Endodermal cell (in vitro differentiated cells): ENCODE measurements around the gene PTPN1. TPM values are rescaled to one million over a fixed set of nuclear protein-coding genes. Genes with fewer than 3 reads are reported as not detected.
A peak's percentile ranks its signal among the peaks of the same experiment; 100 is the strongest.

Experiments
- DNase-seq: peaks from one replicate; pipeline ENCODE4 v3.0.0-alpha.2; 2017
- H3K27ac ChIP-seq: 2 replicates; pipeline ENCODE4 v1.5.1; 2013; ENCODE audit warnings: mild to moderate bottlenecking, low read depth, low read length, moderate library complexity
- H3K27me3 ChIP-seq: 2 replicates; pipeline ENCODE4 v1.6.1; 2013; ENCODE audit warnings: mild to moderate bottlenecking, low read length, moderate library complexity; ENCODE audit not compliant: insufficient read depth, control insufficient read depth, poor library complexity, severe bottlenecking
- H3K36me3 ChIP-seq: 2 replicates; pipeline ENCODE4 v1.7.0; 2013; ENCODE audit warnings: mild to moderate bottlenecking, low read length, moderate library complexity; ENCODE audit not compliant: control insufficient read depth, insufficient read depth
- H3K4me1 ChIP-seq: one replicate; pipeline ENCODE4 v1.7.0; 2013; ENCODE audit warnings: low read length; ENCODE audit not compliant: control insufficient read depth, insufficient read depth
- H3K4me3 ChIP-seq: 2 replicates; pipeline ENCODE4 v1.5.1; 2013; ENCODE audit warnings: mild to moderate bottlenecking, low read length, moderate library complexity
- H3K9ac ChIP-seq: 2 replicates; pipeline ENCODE4 v1.6.1; 2013; ENCODE audit warnings: mild to moderate bottlenecking, low read length, moderate library complexity; ENCODE audit not compliant: poor library complexity, severe bottlenecking; ENCODE audit errors: extremely low read depth
- H3K9me3 ChIP-seq: 2 replicates; pipeline ENCODE4 v1.6.1; 2013; ENCODE audit warnings: mild to moderate bottlenecking, low read length, moderate library complexity; ENCODE audit not compliant: control insufficient read depth
- H3K27ac Mint-ChIP-seq: 2 replicates; pipeline ENCODE4 v1.8.0; 2020; ENCODE audit warnings: mixed read lengths
- H3K27me3 Mint-ChIP-seq: 2 replicates; pipeline ENCODE4 v1.8.0; 2021; ENCODE audit warnings: mild to moderate bottlenecking, mixed read lengths; ENCODE audit not compliant: insufficient read depth
- H3K36me3 Mint-ChIP-seq: 2 replicates; pipeline ENCODE4 v1.8.0; 2020; ENCODE audit warnings: low read depth, mixed read lengths
- H3K4me1 Mint-ChIP-seq: 2 replicates; pipeline ENCODE4 v1.8.0; 2020; ENCODE audit warnings: mixed read lengths
- H3K4me3 Mint-ChIP-seq: 2 replicates; pipeline ENCODE4 v1.8.0; 2020; ENCODE audit warnings: mild to moderate bottlenecking, moderate library complexity, mixed read lengths
- H3K9me3 Mint-ChIP-seq: 2 replicates; pipeline ENCODE4 v1.8.0; 2020; ENCODE audit warnings: mild to moderate bottlenecking, mixed read lengths
- CTCF ChIP-seq: fragments of 200-600 bp; sonication (generic); conservative IDR thresholded peaks from 2 replicates; pipeline ENCODE4 v1.5.0; 2021; ENCODE audit warnings: antibody characterized with exemption, mild to moderate bottlenecking
- WGBS, 2 experiments: methylation state at CpG; one replicate each; pipeline versions ENCODE4 v1.1.5 to v1.1.7; 2013; ENCODE audit warnings: missing lambda C conversion rate in 2 of 2, mixed read lengths in 1 of 2; ENCODE audit not compliant: insufficient coverage in 1 of 2, insufficient read length in 1 of 2; 5-methylcytosine and 5-hydroxymethylcytosine counted together
- microRNA-seq: library from miRNA; unstranded; fragments of <30 nt; microRNA quantifications from one replicate; pipeline ENCODE4 v1.2.0, GENCODE V29; 2020; ENCODE audit warnings: borderline microRNAs expressed
- total RNA-seq, 2 donors: library from RNA; stranded (reverse); fragmentation: NEBNext Ultra II Directional in 1 of 2; extraction: Animal tissue kit (Norgen Biotek cat#: 25700) in 1 of 2; gene quantifications; 2 replicates in 1 of 2; 3 replicates in 1 of 2; pipeline ENCODE4 v1.2.1, GENCODE V29; 2021

The PTPN1 gene
- total RNA-seq, 2 donors from 2014 or later = 25.4 to 28.7 TPM

- Mint-ChIP-seq H3K4me1 (peaks cover 24% of the 10 kb centered on the region), H3K9me3 (no peaks in the 10 kb centered on the region), H3K27ac (no peak overlapping the region), H3K4me3 (no peak overlapping the region), H3K36me3 (no peaks in the 10 kb centered on the region), H3K27me3 (peaks cover 5% of the 10 kb centered on the region)
- Histone ChIP-seq H3K4me1 (peaks cover 14% of the 10 kb centered on the region), H3K36me3 (no peaks in the 10 kb centered on the region), H3K4me3 (no peak overlapping the region), H3K9me3 (no peaks in the 10 kb centered on the region), H3K27me3 (no peaks in the 10 kb centered on the region), H3K9ac (no peak overlapping the region), H3K27ac (no peak overlapping the region)
- no peak for DNase-seq
- WGBS, 2 experiments = 80 to 93% methylated on average over 2 to 5 of the region's 5 CpGs
- no peak for TF ChIP-seq CTCF
Observed at GRCh38 chr20:50632701-50633100, 122.5 kb downstream of the PTPN1 start.

- Histone ChIP-seq H3K9me3 (no peaks in the 10 kb centered on the region), H3K4me1 (peaks cover 12% of the 10 kb centered on the region), H3K27ac (no peak overlapping the region), H3K4me3 (no peak overlapping the region), H3K36me3 (no peaks in the 10 kb centered on the region), H3K9ac (no peak overlapping the region), H3K27me3 (no peaks in the 10 kb centered on the region)
- no peak for DNase-seq
- WGBS, 2 experiments = 93 to 96% methylated on average over 3 to 10 of the region's 10 CpGs
- Mint-ChIP-seq H3K36me3 (no peaks in the 10 kb centered on the region), H3K27ac (peak overlapping the region; percentile 35), H3K27me3 (peaks cover 5% of the 10 kb centered on the region), H3K4me3 (no peak overlapping the region), H3K9me3 (no peaks in the 10 kb centered on the region), H3K4me1 (peaks cover 22% of the 10 kb centered on the region)
- no peak for TF ChIP-seq CTCF
Observed at GRCh38 chr20:50633361-50633760, 123.2 kb downstream of the PTPN1 start.

GRCh38 chr20:50634191-50634590 is 124.0 kb downstream of the PTPN1 start:
- WGBS, 2 experiments = 90 to 97% methylated on average over 6 of the region's 6 CpGs
- no peak overlapping the region for H3K27ac ChIP-seq
- H3K27ac Mint-ChIP-seq = no peak overlapping the region

More at GRCh38 chr20:50634191-50634590, 124.0 kb downstream of the PTPN1 start:
- Mint-ChIP-seq H3K4me3 (no peak overlapping the region), H3K4me1 (peaks cover 22% of the 10 kb centered on the region), H3K9me3 (no peaks in the 10 kb centered on the region), H3K36me3 (no peaks in the 10 kb centered on the region), H3K27me3 (peaks cover 5% of the 10 kb centered on the region)
- Histone ChIP-seq H3K27me3 (no peaks in the 10 kb centered on the region), H3K9me3 (no peaks in the 10 kb centered on the region), H3K4me3 (no peak overlapping the region), H3K4me1 (peaks cover 6% of the 10 kb centered on the region), H3K9ac (no peak overlapping the region), H3K36me3 (no peaks in the 10 kb centered on the region)
- DNase-seq = no peak
- no peak for TF ChIP-seq CTCF

Small RNA genes within 50 kb of the gene (microRNA-seq; reads per million reads assigned to microRNA genes)
- gene MIR1302-5 (not detected), gene MIR645 (not detected)

Other genes with a start within 250 kb of the PTPN1 start
- 1 to 10 TPM in 1 of 2 donors, under 1 TPM in 1; 0.46 to 1.4 TPM for gene RIPOR3, start 181.2 kb downstream of the PTPN1 start, total RNA-seq
- 10 to 100 TPM; 29.0 to 36.7 TPM for gene PARD6B, start 221.2 kb downstream of the PTPN1 start, total RNA-seq